Smooth muscle cell (in vitro differentiated cells): ENCODE data around the gene FREM1. TPM values are rescaled to one million over a fixed set of nuclear protein-coding genes. Genes with fewer than 3 reads are reported as not detected.

Experiments used
- DNase-seq: peaks from one replicate; lab custom pipeline; 2025; ENCODE audit not compliant: unreplicated experiment; lab: John Stamatoyannopoulos, UW
- H2AFZ ChIP-seq: fragments of 200-600 bp; sonication (generic); 2 replicates; pipeline ENCODE4 v1.6.0; 2016; ENCODE audit warnings: antibody characterized with exemption, low read depth, mild to moderate bottlenecking
- H3F3A ChIP-seq: fragments of 200-600 bp; sonication (generic); 2 replicates; pipeline ENCODE4 v1.6.0; 2017; ENCODE audit warnings: antibody characterized with exemption, low read depth
- H3K27ac ChIP-seq: fragments of 200-600 bp; sonication (generic); 2 replicates; pipeline ENCODE4 v1.5.1; 2016; ENCODE audit warnings: low read depth, mild to moderate bottlenecking
- H3K27me3 ChIP-seq: fragments of 200-600 bp; sonication (generic); 2 replicates; pipeline ENCODE4 v1.6.1; 2016; ENCODE audit warnings: low read depth, mild to moderate bottlenecking
- H3K36me3 ChIP-seq: fragments of 200-600 bp; sonication (generic); 2 replicates; pipeline ENCODE4 v1.5.1; 2016; ENCODE audit warnings: low read depth
- H3K4me1 ChIP-seq: fragments of 200-600 bp; sonication (generic); 2 replicates; pipeline ENCODE4 v1.5.1; 2016; ENCODE audit warnings: low read depth
- H3K4me2 ChIP-seq: fragments of 200-600 bp; sonication (generic); 2 replicates; pipeline ENCODE4 v1.6.0; 2016; ENCODE audit warnings: mild to moderate bottlenecking
- H3K4me3 ChIP-seq: fragments of 200-600 bp; sonication (generic); 2 replicates; pipeline ENCODE4 v1.5.1; 2016; ENCODE audit warnings: mild to moderate bottlenecking
- H3K79me2 ChIP-seq: fragments of 200-600 bp; sonication (generic); 2 replicates; pipeline ENCODE4 v1.6.0; 2016; ENCODE audit warnings: low read depth, mild to moderate bottlenecking
- H3K9ac ChIP-seq: fragments of 200-600 bp; sonication (generic); 2 replicates; pipeline ENCODE4 v1.6.0; 2016; ENCODE audit warnings: low read depth
- H3K9me3 ChIP-seq: fragments of 200-600 bp; sonication (generic); replicated peaks from 2 replicates; pipeline ENCODE4 v1.5.1; 2016; ENCODE audit warnings: low read depth
- H4K20me1 ChIP-seq: fragments of 200-600 bp; sonication (generic); 2 replicates; pipeline ENCODE4 v1.6.0; 2016; ENCODE audit warnings: low read depth
- WGBS: methylation state at CpG from one replicate; pipeline ENCODE4 v1.1.7; 2016; ENCODE audit warnings: low lambda C conversion rate; 5-methylcytosine and 5-hydroxymethylcytosine counted together
- polyA plus RNA-seq: library from polyadenylated mRNA; unstranded; fragments of >200 nt; fragmentation: Nextera tagmentation; extraction: Ambion mirVana; gene quantifications from 2 replicates; pipeline ENCODE4 v1.2.1, GENCODE V29; 2016
- total RNA-seq: library from RNA; depleted of rRNA; stranded (reverse); fragments of >200 nt; gene quantifications from 2 replicates; pipeline ENCODE4 v1.2.3, GENCODE V29; 2014
- TF ChIP-seq, protein P1 (sequence below): fragments of 200-600 bp; sonication (generic); IDR thresholded peaks from 2 replicates; pipeline ENCODE4 v1.5.1; 2017; ENCODE audit warnings: borderline replicate concordance, mild to moderate bottlenecking, antibody characterized with exemption; ENCODE audit not compliant: insufficient read depth, poor library complexity, severe bottlenecking

Gene FREM1
- total and polyA plus RNA-seq, 2 experiments from 2014 or later: 18.0 TPM

DNA sequence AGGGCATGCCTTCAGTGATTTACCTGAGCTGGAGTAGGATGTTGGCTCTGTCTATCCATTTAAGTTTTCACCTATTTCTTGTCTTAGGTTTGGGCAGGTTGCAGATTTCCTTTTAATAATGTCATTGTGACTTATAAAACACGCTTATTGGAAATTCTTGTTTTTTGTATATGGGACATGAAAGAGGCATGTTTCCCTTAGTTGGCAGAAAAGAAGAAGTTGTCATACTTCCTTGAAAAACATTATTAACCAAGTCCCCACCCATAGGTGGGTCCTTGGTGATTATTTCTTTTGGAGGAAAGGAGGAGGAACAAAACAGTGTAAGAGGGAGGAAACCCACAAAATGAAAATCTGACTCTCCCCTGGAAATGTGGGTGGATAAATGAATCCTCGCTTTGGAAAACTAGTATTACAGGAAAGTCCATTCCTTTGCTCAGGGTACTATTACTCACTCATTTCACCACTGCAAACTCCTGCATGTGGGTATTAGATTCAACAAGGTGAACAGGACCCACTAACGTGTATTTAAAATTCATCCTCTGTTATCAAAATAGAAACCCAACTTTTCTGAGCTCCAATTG is 197.0 kb downstream of the FREM1 start:
- Histone ChIP-seq H3K27ac (no peak overlapping the region), H3K4me2 (no peak overlapping the region), H2AFZ (no peak overlapping the region), H4K20me1 (no peaks in the 10 kb centered on the region), H3F3A (no peaks in the 10 kb centered on the region), H3K36me3 (no peaks in the 10 kb centered on the region), H3K9me3 (no peaks in the 10 kb centered on the region), H3K27me3 (no peaks in the 10 kb centered on the region), H3K79me2 (no peaks in the 10 kb centered on the region), H3K9ac (no peak overlapping the region), H3K4me1 (no peaks in the 10 kb centered on the region), H3K4me3 (no peak overlapping the region)
- TF ChIP-seq, protein P1, sequence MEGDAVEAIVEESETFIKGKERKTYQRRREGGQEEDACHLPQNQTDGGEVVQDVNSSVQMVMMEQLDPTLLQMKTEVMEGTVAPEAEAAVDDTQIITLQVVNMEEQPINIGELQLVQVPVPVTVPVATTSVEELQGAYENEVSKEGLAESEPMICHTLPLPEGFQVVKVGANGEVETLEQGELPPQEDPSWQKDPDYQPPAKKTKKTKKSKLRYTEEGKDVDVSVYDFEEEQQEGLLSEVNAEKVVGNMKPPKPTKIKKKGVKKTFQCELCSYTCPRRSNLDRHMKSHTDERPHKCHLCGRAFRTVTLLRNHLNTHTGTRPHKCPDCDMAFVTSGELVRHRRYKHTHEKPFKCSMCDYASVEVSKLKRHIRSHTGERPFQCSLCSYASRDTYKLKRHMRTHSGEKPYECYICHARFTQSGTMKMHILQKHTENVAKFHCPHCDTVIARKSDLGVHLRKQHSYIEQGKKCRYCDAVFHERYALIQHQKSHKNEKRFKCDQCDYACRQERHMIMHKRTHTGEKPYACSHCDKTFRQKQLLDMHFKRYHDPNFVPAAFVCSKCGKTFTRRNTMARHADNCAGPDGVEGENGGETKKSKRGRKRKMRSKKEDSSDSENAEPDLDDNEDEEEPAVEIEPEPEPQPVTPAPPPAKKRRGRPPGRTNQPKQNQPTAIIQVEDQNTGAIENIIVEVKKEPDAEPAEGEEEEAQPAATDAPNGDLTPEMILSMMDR: no peak
- WGBS: 85% methylated on average over 3 of the region's 3 CpGs
- no peak for DNase-seq

DNA sequence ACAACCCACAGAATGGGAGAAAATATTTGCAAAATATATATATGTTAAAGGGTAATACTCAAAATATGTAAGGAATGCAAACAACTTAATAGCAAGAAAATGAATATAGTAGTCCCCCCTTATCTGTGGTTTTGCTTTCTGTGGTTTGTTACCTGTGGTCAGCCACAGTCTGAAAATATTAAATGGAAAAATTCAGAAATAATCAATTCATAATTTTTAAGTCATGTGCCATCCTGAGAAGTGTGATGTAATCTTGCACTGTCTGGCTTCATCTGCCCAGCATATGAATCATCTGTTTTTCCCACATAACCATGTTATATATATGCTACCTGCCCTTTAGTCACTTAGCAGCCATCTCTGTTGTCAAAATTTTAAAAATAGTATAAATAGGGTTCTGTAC is 199.4 kb downstream of the FREM1 start:
- Histone ChIP-seq H3K79me2 (no peaks in the 10 kb centered on the region), H3K9me3 (peaks cover 7% of the 10 kb centered on the region), H4K20me1 (no peaks in the 10 kb centered on the region), H3K36me3 (peaks cover 3% of the 10 kb centered on the region), H3K27ac (peak overlapping the region; percentile 25), H3F3A (no peaks in the 10 kb centered on the region), H3K9ac (peak overlapping the region; percentile 0), H3K4me2 (no peak overlapping the region), H3K4me1 (no peaks in the 10 kb centered on the region), H3K27me3 (no peaks in the 10 kb centered on the region), H2AFZ (no peak overlapping the region), H3K4me3 (no peak overlapping the region)
- no peak for DNase-seq
- TF ChIP-seq, protein P1: no peak

DNA sequence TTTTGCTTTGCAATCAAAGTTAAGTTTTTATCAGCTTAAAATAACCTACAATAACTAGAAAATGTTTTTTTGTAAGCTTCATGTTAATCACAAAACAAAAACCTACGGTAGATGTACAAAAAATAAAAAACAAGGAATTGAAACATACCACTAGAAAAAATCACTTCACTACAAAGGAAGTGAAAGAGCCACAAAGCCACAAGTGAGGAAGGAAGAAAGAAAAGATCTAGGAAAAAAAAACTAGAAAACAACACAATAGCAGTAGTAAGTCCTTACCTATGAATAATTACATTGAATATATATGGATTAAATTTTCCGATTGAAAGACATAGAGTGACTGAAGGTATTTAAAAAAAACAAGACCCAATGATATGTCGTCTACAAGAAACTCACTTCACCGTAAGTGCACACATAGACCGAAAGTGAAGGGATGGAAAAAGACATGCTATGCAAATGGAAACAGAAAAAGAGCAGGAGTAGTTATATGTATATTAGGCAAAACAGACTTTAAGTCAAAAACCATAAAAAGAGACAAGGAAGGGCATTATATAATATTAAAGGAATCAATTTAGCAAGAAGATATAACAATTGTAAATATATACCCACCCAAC is 203.6 kb downstream of the FREM1 start:
- H2AFZ ChIP-seq: no peak overlapping the region
- no peak overlapping the region for H3K4me2 ChIP-seq
- H3K4me3 ChIP-seq: no peak overlapping the region
- peaks cover 3% of the 10 kb centered on the region for H3K36me3 ChIP-seq
- no peak for DNase-seq
- H3K9ac ChIP-seq: no peak overlapping the region
- no peaks in the 10 kb centered on the region for H3K4me1 ChIP-seq
- TF ChIP-seq, protein P1: no peak
- H3K27me3 ChIP-seq: no peaks in the 10 kb centered on the region
- no peak overlapping the region for H3K27ac ChIP-seq
- 92% methylated on average over 5 of the region's 5 CpGs for WGBS
- no peaks in the 10 kb centered on the region for H3K79me2 ChIP-seq
- H3K9me3 ChIP-seq: peaks cover 9% of the 10 kb centered on the region
- H3F3A ChIP-seq: no peaks in the 10 kb centered on the region
- no peaks in the 10 kb centered on the region for H4K20me1 ChIP-seq

DNA sequence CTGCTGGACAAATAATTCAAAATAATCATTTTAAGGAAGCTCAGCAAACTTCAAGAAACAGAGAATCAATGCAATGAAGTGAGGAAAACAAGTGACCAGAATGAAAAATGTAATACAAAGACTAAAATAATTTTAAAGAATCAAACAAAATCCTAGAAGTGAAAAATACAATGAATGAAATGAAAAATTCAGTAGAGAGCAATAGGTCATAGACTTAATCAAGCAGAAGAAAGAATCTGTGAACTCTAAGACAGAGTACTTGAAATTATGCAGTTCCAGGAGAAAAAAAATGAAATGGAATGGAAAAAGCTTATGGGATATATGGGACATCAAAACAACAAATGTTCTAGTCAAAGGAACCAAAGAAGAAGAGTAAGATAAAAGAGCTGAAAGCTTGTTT is 205.1 kb downstream of the FREM1 start:
- no peaks in the 10 kb centered on the region for H3F3A ChIP-seq
- no peak for DNase-seq
- no peak overlapping the region for H3K4me2 ChIP-seq
- H3K4me1 ChIP-seq: no peaks in the 10 kb centered on the region
- H3K27me3 ChIP-seq: no peaks in the 10 kb centered on the region
- no peak overlapping the region for H3K4me3 ChIP-seq
- no peak overlapping the region for H3K9ac ChIP-seq
- H3K9me3 ChIP-seq: peaks cover 9% of the 10 kb centered on the region
- H3K36me3 ChIP-seq: peaks cover 3% of the 10 kb centered on the region
- no peak overlapping the region for H3K27ac ChIP-seq
- TF ChIP-seq, protein P1: no peak
- H3K79me2 ChIP-seq: no peaks in the 10 kb centered on the region
- no peak overlapping the region for H2AFZ ChIP-seq
- no peaks in the 10 kb centered on the region for H4K20me1 ChIP-seq
